Gastroesophageal sphincter (tissue), 4 donors: ENCODE measurements around the gene WDR59. TPM values are rescaled to one million over a fixed set of nuclear protein-coding genes. Genes with fewer than 3 reads are reported as not detected.

ENCODE experiments used
- ATAC-seq: fragments of 150-250 bp; one replicate; pipeline ENCODE4 v1.9.1; 2016; ENCODE audit warnings: mild to moderate bottlenecking, moderate library complexity
- H3K27ac ChIP-seq, 4 donors: fragments of 200-600 bp; sonication (generic) in 3 of 4; 1 replicate in 3 of 4; 2 replicates in 1 of 4; pipeline ENCODE4 v1.5.1; 2016 to 2019
- H3K27me3 ChIP-seq: fragments of 200-600 bp; sonication (generic); one replicate; pipeline ENCODE4 v1.5.1; 2019
- H3K36me3 ChIP-seq, 2 donors: fragments of 200-600 bp; sonication (generic); one replicate each; pipeline ENCODE4 v1.5.1; 2019; ENCODE audit warnings: control low read depth in 1 of 2
- H3K4me1 ChIP-seq, 3 donors: fragments of 200-600 bp; sonication (generic); 1 replicate in 2 of 3; 2 replicates in 1 of 3; pipeline ENCODE4 v1.5.1; 2016 to 2019; ENCODE audit warnings: control low read depth in 2 of 3
- H3K4me3 ChIP-seq, 2 donors: fragments of 200-600 bp; sonication (generic); one replicate each; pipeline ENCODE4 v1.5.1; 2019; ENCODE audit warnings: mild to moderate bottlenecking in 1 of 2, moderate library complexity in 1 of 2
- H3K9me3 ChIP-seq, 3 donors: fragments of 200-600 bp; sonication (generic); one replicate each; pipeline ENCODE4 v1.5.1; 2017 to 2019; ENCODE audit warnings: control low read depth in 2 of 3
- EP300 ChIP-seq: sonication (generic); formaldehyde crosslinking; IDR thresholded peaks from one replicate; pipeline ENCODE4 v1.6.1; 2017; ENCODE audit warnings: antibody characterized with exemption, mild to moderate bottlenecking
- POLR2A ChIP-seq, 2 donors: fragments of 450-650 bp; IDR thresholded peaks; one replicate each; pipeline ENCODE4 v1.6.1; 2017; ENCODE audit warnings: antibody characterized with exemption in 2 of 2, mild to moderate bottlenecking in 2 of 2, moderate library complexity in 1 of 2
- POLR2AphosphoS5 ChIP-seq: sonication (generic); formaldehyde crosslinking; IDR thresholded peaks from one replicate; pipeline ENCODE4 v1.6.1; 2017; ENCODE audit warnings: antibody characterized with exemption
- WGBS, 2 donors: methylation state at CpG; one replicate each; pipeline ENCODE4 v1.1.5; 2018; ENCODE audit warnings: low coverage in 1 of 2; 5-methylcytosine and 5-hydroxymethylcytosine counted together
- total RNA-seq, 4 donors: library from RNA; depleted of rRNA; stranded (reverse); fragments of >200 nt; gene quantifications; one replicate each; pipeline ENCODE4 v1.1.0, GENCODE V29; 2016
- TF ChIP-seq, protein P1 (sequence below), 4 experiments: fragments of 200-600 bp in 2 of 4; fragments of 450-650 bp in 2 of 4; sonication (generic) in 1 of 4; IDR thresholded peaks; one replicate each; pipeline ENCODE4 v1.5.1; 2017 to 2019; ENCODE audit warnings: antibody characterized with exemption in 4 of 4, mild to moderate bottlenecking in 2 of 4, moderate library complexity in 2 of 4

WDR59 gene
- total RNA-seq, 4 donors from 2014 or later: 18.4 to 31.3 (median 21.4) TPM

- TF ChIP-seq, protein P1, sequence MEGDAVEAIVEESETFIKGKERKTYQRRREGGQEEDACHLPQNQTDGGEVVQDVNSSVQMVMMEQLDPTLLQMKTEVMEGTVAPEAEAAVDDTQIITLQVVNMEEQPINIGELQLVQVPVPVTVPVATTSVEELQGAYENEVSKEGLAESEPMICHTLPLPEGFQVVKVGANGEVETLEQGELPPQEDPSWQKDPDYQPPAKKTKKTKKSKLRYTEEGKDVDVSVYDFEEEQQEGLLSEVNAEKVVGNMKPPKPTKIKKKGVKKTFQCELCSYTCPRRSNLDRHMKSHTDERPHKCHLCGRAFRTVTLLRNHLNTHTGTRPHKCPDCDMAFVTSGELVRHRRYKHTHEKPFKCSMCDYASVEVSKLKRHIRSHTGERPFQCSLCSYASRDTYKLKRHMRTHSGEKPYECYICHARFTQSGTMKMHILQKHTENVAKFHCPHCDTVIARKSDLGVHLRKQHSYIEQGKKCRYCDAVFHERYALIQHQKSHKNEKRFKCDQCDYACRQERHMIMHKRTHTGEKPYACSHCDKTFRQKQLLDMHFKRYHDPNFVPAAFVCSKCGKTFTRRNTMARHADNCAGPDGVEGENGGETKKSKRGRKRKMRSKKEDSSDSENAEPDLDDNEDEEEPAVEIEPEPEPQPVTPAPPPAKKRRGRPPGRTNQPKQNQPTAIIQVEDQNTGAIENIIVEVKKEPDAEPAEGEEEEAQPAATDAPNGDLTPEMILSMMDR (IDR thresholded peaks at IDR 0.05): no peak
- TF ChIP-seq POLR2A (IDR thresholded peaks at IDR 0.05) (no peak), POLR2AphosphoS5 (no peak), EP300 (no peak)
- WGBS, 2 donors: 83 to 100% methylated on average over 2 to 3 of the region's 4 CpGs
- H3K27ac ChIP-seq: no peak overlapping the region
- peaks cover 0 to 96% of the 10 kb centered on the region in 2 donors for H3K36me3 ChIP-seq
- ATAC-seq: no peak
- H3K9me3 ChIP-seq: no peaks in the 10 kb centered on the region
- H3K27me3 ChIP-seq: no peaks in the 10 kb centered on the region
- H3K4me1 ChIP-seq: no peaks in the 10 kb centered on the region
- no peak overlapping the region for H3K4me3 ChIP-seq
Measured at GRCh38 chr16:74951681-74952080, 33.2 kb downstream of the WDR59 start.

DNA sequence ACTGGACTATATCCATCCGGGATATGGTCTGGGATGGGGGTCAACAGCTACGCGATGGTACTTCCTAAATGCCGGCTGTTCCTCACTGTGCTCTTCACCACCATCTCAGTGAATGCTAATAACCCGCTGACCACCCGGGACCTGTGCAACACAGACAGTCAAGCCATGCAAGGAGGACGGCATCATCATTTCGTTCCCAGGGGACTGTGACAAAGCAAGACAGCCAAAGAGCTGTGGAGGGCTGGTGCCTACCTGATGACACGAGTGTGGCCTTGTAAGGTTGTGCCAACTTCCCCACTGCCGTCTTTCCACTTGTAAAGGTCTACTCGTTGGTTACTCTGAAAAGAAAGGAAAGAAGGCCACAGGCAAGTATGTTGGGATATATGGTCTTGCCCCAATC lies 33.7 kb downstream of the WDR59 start:
- no peak overlapping the region for H3K4me3 ChIP-seq
- no peak for TF ChIP-seq EP300
- TF ChIP-seq, protein P1 (IDR thresholded peaks at IDR 0.05): no peak
- no peaks in the 10 kb centered on the region for H3K9me3 ChIP-seq
- no peaks in the 10 kb centered on the region for H3K4me1 ChIP-seq
- whole genome bisulfite sequencing, 2 donors: 93% methylated on average over 5 to 6 of the region's 11 CpGs
- ATAC-seq: no peak
- no peak overlapping the region for H3K27ac ChIP-seq
- no peaks in the 10 kb centered on the region for H3K27me3 ChIP-seq
- H3K36me3 ChIP-seq: peaks cover 0 to 96% of the 10 kb centered on the region in 2 donors

DNA sequence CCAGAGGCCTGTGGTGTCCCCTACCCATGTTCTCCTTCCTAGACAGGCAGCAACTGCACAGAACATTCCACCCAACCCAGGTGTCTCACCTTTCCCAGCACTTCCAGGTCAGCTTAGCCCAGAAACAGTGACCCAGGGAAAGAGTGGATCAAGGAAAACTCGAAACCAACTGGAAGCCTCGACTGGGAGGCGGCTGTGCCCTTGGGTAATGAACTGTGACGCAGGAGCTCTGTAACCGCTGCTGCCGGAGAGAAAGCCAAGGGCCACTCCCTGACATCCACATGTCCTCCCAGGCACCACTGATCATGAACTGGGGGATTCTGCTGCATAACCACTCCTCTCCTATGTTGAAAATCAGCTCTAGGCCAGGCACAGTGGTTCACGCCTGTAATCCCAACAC lies 34.4 kb downstream of the WDR59 start:
- Histone ChIP-seq H3K4me1 (no peaks in the 10 kb centered on the region), H3K27me3 (no peaks in the 10 kb centered on the region), H3K36me3 (peaks cover 0 to 96% of the 10 kb centered on the region in 2 donors), H3K27ac (no peak overlapping the region), H3K4me3 (no peak overlapping the region), H3K9me3 (no peaks in the 10 kb centered on the region)
- WGBS, 2 donors: 88% methylated on average over 5 of the region's 7 CpGs; no CpG with 5 or more reads in 1 of the 2 donors
- TF ChIP-seq POLR2A (IDR thresholded peaks at IDR 0.05): no peak
- no peak for TF ChIP-seq POLR2AphosphoS5
- no peak for TF ChIP-seq EP300
- TF ChIP-seq, protein P1 (IDR thresholded peaks at IDR 0.05): no peak
- no peak for ATAC-seq

- peaks cover 0 to 96% of the 10 kb centered on the region in 2 donors for H3K36me3 ChIP-seq
- ATAC-seq: no peak
- TF ChIP-seq, protein P1 (IDR thresholded peaks at IDR 0.05): no peak
- TF ChIP-seq POLR2AphosphoS5: no peak
- TF ChIP-seq EP300: no peak
- no peak for TF ChIP-seq POLR2A (IDR thresholded peaks at IDR 0.05)
- H3K27me3 ChIP-seq: no peaks in the 10 kb centered on the region
- 90 to 97% methylated on average over 3 of the region's 3 CpGs for WGBS, 2 donors
- no peaks in the 10 kb centered on the region for H3K9me3 ChIP-seq
- H3K4me3 ChIP-seq: no peak overlapping the region
- no peak overlapping the region for H3K27ac ChIP-seq
- H3K4me1 ChIP-seq: no peaks in the 10 kb centered on the region
Measured at GRCh38 chr16:74949309-74949708, 35.6 kb downstream of the WDR59 start.

DNA sequence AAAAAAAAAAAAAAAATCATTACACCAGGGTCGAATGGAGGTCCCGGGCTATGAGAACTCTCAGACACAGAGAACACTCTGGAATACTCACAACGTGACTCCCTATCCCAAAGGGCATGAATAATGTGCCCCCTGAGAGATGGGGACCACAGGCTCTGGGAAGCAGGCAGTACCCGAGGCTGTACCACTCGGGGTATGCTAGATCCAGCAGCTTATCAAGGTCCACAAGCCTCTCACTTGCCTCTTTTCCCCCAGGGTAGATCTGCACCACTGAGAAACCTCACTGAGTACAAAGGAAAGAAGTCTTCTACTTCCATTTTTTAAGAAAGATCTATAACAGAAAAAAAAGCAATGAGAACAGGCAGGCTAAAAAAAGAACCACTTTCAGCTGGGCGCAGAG lies 40.5 kb downstream of the WDR59 start:
- no peak for TF ChIP-seq POLR2A (IDR thresholded peaks at IDR 0.05)
- no peak for TF ChIP-seq EP300
- no peak for TF ChIP-seq POLR2AphosphoS5
- TF ChIP-seq, protein P1 (IDR thresholded peaks at IDR 0.05): no peak
- Histone ChIP-seq H3K9me3 (no peaks in the 10 kb centered on the region), H3K4me1 (no peaks in the 10 kb centered on the region), H3K27ac (no peak overlapping the region), H3K4me3 (no peak overlapping the region), H3K36me3 (peaks cover 0 to 100% of the 10 kb centered on the region in 2 donors), H3K27me3 (no peaks in the 10 kb centered on the region)
- WGBS, 2 donors: 94 to 100% methylated on average over 1 to 5 of the region's 6 CpGs
- ATAC-seq: no peak
